Right lung (tissue), 5 donors: ENCODE measurements around the gene CBFA2T3. TPM values are rescaled to one million over a fixed set of nuclear protein-coding genes. Genes with fewer than 3 reads are reported as not detected.
"Not testable (repeated sequence)": the region's sequence is repeated elsewhere in the genome, so short reads cannot be mapped to it uniquely, and the experiment has no call there.

Experiments
- DNase-seq, 2 donors: peaks; one replicate each; pipeline ENCODE4 v3.0.0-alpha.2; 2013
- polyA plus RNA-seq, 5 donors: library from polyadenylated mRNA; unstranded; fragments of 120-200 nt; gene quantifications; one replicate each; pipeline versions ENCODE4 v1.2.1 to v1.2.3, GENCODE V29; 2013; ENCODE audit warnings: inconsistent platforms in 1 of 5, low replicate concordance in 1 of 5; ENCODE audit not compliant: insufficient read length in 5 of 5, insufficient read depth in 1 of 5

The CBFA2T3 gene
- polyA plus RNA-seq, 5 donors: 3.6 to 9.0 (median 5.6) TPM

GRCh38 chr16:88923926-88924833 lies 52.8 kb downstream of the CBFA2T3 start:
- no peak for DNase-seq

DNA sequence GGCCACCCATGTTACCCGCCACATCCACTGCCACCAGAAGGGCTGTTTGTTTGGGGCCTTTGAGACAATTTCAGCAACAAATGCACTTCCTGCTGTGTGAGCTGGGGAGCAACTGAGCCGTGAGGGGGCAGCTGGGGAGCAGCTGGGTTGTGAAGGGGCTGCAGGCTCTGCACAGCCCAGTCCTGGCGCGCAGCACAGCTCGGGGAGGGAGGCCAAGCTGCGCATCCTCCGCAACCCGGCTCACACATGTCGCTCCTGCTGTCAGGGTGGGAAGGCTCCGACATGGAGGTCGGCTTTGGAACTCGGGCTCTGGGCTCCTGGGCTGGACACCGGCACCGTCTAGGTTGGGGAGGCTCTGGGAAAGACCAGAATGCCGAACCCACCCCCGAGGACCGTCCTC lies 53.6 kb downstream of the CBFA2T3 start:
- DNase-seq: no peak

- DNase-seq: no peak
Observed at GRCh38 chr16:88922826-88923410, 54.1 kb downstream of the CBFA2T3 start.

DNA sequence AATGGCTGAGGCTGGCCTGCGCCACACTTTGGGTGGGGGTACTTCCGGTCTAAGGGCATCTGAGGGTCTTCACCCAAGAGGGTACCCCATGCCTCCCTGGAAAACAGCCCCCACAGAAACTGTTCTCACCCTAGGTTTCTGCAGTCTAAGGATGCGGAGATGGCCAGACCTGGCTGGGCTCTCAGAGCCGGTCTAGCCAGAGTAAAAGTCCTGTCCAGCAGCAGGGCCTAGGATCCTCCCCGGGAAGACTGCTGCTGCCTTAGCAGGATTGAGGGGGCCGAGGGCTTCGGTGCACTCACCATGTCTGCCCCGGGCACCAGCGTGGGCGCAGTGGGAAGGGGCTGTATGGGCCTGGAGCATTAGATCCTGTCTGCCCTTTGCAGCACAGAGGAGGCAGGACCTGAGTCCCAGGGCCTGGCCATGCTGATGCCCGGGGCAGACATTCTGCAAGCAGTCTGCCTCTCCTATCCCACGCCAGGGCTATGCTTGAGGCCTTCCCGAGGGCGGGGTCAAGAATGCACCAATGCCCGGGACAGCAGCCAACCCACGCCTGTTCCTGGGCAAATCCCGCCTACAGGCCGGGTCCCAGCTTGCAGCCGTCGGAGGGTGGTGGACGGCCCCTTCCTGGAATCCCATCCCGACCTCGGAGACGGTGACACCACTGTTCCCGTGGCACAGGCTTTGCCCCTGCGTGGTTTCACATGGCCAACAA lies 54.7 kb downstream of the CBFA2T3 start:
- DNase-seq: peak in 1 of 2 donors; percentile 60

GRCh38 chr16:88921591-88921990 lies 55.4 kb downstream of the CBFA2T3 start:
- no peak for DNase-seq

DNA sequence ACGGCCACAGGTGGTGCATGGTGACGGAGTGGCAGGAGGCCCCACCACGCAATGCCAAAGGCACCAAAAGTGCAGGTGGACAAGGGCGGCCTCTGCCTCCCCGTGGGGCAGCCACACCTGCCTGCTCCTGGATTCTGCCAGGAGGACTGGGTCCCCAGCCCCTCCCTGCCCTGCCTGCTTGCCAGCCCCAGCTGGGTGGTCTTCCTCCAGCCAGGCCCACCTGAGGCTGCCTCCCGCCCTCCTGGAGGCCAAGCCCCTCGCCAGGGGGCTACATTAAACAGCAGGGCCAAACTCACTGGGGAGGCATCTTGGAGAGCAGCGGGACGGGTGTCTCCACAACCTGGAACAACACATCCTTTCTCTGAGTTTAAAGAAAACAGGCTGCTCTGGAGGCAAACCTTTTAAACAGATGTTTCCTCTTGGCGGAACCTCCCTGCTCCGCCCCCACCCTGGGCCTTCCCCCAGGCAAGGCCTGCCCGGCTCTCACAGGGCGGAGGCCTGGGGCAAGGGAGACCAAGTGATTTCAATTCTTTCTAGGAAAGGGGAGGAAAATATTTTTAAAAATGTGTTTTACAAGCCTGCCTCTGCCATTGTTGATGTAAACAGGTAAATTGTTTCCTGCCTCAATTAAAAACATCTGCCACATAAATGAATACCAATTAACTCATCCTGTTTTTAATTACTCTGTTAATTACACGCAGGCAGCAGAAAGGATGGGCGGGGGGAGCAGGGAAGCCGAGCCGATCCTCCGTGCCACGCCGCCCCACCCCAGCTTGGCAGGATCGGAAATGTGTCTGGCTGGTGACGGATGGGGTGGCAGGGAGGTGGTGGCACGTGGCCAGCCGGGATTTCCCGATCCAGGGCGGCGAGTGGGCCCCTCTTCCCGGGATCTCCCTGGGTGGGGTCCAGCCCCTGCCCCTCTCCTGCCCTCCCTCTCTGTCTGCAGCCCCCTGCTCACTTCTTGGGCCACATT lies 56.1 kb downstream of the CBFA2T3 start:
- peak; percentile 65 to 72 for DNase-seq

GRCh38 chr16:88919936-88920335 lies 57.1 kb downstream of the CBFA2T3 start:
- no peak for DNase-seq

DNA sequence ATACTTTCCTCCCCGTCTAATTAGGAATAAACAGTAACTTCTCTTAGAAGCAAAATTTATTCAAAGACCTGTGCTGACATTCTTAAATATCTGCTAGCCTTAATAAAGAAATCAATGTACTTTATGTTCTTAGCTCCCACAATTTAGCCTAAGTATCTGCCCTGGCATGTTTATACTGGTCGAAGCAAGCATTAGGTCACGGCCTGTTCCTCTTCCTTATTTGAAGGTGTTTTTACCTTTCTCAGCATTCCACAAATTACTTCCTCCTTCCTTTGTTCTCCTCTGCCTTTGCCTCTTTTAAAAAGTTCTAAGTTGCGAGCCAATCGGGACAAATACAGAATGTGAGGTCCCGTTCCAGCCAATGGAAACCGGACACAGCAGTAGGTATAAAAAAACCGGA lies 58.1 kb downstream of the CBFA2T3 start:
- not testable (repeated sequence) for DNase-seq

DNA sequence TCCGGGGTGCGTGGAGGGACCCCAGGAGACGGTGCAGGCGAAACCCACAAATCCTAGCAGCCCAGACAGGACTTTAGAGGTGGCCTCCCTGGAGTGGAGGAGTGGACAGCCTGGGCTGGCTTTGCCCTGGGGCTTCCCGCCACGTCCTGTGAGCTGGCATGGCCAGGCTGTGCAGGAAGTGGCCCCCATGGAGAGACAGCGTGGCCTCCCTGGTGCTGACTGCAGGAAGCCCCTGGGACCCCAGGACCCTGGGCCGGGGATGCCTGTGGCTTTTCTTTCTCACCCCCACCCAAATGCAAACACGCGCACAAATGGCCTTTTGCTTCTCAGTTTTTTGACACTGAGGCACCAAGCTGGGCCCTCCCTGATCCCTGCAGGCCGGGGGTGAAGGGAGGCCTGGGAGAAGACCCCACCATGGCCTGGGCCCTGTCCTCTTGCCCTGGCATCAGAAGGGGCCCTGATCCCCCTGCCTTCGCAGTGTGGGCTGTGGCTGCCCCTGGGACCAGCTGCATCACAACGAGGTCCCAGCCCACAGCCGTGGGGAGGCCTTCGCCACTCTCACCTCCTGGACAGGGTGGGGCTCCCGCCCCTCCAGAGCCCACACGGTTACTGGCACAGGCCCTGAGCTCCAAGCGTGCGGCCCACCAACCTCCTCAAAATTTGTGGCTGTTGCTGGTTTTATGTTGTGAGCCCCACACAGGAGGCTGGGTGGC lies 58.9 kb downstream of the CBFA2T3 start:
- no peak for DNase-seq

DNA sequence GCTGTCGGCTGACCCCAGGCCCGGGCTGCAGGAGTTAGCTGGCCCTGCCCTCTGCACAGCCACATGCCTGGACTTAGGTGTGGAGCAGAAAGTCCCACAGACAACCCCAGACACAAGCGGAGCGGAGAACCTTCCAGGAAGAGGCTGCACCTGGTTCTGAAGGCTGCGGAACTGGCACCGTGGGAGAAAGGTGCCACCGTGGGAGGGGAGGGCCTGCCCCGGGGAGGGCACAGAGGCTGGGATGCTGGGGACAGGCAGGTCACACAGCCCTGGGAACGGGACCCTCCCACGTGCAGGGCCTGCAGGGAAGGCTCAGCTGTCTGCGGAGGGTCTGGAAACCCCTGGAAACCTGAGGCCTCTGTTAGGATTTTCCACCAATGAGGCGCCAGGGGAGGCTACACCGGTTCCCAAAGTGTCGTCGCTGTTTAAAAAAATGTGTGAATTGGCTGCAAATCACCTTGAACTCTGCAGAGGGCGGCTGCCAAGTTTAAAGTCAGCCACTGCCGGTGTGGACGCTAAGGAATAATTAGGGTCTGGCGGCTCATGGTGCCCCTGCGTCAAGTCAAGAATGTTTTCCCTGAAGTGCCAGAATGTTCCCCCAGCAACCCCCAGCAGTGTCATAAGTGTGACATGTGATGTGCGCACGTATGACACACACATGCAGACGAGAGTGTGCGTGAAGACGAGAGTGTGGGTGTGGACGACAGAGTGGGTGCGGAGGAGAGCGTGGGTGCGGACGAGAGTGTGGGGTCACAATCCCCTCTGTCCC lies 59.7 kb downstream of the CBFA2T3 start:
- no peak for DNase-seq

DNA sequence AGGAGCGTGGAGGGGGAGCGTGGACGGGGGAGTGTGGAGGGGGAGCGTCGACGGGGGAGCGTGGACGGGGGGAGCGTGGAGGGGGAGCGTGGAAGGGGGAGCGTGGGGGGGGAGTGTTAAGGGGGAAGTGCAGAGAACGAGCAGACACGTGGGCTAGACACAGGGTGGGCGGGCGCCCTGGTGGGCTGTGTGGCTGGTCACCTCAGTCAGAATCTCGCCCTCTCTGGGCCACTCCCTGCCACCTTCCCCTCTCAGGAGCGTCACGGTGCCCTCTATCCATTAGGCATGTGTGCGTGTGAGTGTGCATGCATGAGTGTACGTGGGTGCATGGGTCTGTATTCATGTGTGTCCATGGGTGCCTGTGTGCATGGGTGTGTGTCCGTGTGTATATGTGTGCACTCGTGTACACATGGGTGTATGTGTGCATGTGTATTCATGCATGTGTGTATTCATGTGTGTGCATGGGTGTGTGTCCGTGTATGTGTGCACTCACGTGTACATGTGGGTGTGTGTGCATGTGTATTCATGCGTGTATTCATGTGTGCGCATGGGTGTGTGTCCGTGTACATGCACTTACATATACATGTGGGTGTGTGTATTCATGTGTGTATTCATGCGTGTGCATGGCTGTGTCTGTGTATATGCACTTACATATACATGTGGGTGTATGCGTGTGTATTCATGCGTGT lies 61.2 kb downstream of the CBFA2T3 start:
- no peak for DNase-seq

- peak; percentile 35 to 45 for DNase-seq
Observed at GRCh38 chr16:88914750-88915368, 62.1 kb downstream of the CBFA2T3 start.

DNA sequence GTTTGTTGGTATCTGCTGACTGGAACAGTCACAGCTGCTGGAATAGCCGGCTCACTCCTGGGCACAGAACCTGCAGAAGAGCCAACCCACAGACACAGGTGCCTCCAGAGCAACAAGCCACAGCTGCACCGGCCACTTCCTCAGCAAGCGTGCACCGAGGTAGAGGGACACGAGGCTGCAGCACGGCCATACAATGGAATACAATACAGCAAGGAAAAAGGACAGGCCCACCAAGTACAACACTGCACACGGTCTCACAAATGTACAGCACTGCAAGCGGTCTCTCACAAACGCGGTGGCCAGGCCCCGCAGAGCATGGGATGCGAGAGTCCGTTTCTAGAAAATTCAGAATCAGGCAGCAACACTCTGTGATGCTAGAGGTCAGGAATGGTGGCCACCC lies 63.1 kb downstream of the CBFA2T3 start:
- no peak for DNase-seq

DNA sequence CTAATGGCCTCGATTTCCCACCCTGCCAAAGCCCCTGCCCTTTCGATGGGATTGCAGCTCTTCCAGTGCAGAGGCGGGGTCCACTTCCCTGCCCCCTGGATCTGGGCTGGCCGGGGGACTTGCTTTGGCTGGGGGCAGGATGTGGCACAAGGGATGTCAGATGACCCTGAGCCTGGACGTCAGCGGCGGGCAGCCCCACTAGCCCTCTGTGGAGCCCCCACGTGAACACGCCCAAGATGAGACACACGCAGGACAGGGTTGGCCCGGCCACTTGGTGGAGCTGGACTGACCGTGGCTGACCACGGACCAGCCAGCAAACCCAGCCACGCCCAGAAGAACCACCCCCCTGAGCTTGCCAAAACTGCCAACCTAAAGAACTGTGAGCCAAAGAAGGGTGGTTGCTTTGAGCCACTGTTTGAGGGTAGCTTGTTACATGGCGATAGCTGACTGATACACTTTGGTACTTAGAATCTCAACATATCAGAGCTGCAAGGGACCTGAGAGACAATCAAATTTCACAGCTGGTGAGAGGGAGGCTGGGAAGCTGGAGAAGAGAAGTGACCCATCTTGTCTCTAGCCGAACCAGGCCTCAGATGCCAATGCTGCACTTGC lies 63.9 kb downstream of the CBFA2T3 start:
- DNase-seq: no peak

DNA sequence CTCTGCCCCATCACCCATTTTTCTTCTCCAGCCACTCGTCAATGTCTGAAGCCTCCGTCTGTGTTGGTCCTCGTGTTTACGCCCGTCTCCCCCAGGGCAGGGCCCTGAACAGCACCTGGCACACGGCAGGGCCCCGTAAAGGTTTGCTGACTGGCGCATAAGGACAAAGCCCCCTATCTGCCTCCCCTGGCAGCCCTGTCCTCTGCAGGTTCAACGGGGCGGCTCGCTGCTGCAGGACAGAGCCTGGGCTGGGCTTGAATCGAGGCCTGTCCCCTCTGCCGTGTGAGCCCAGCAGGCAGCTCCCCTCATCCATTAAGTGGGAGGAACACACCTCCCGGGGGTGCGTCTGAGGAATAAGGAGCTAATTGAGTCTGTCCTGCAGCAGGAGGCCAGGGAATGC lies 64.5 kb downstream of the CBFA2T3 start:
- DNase-seq: no peak

DNA sequence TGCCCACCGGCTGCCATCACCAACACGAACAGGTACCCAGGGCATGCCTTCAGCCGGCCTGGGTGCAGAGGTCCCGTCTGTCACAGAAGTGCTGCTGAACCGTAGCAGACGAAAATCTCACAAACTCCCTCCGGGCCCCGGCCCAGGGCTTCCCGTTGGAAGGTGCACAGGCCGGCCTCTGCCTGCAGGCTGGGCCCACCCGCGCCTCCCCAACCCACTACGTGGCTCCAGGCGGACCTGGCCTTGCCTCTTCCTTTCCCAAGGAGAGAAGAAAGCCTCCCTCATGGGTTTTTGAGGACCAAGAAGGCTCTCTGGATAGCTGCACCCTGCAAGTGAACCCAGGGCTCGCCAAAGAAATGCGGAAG lies 65.1 kb downstream of the CBFA2T3 start:
- DNase-seq: no peak

- peak in 1 of 2 donors; percentile 26 for DNase-seq
Observed at GRCh38 chr16:88911136-88911945, 65.7 kb downstream of the CBFA2T3 start.
